Muscle layer of colon (tissue), 2 donors: ENCODE results near the gene MBP.
"Not testable (repeated sequence)": the region's sequence is repeated elsewhere in the genome, so short reads cannot be mapped to it uniquely, and the experiment has no call there.

ENCODE experiments used
- H3K27ac ChIP-seq: one replicate; pipeline ENCODE4 v1.7.0; 2013; ENCODE audit warnings: low read depth, mild to moderate bottlenecking, low read length, moderate library complexity
- H3K27me3 ChIP-seq, 2 donors: one replicate each; pipeline ENCODE4 v1.7.0; 2013; ENCODE audit warnings: low read length in 2 of 2, mild to moderate bottlenecking in 2 of 2; ENCODE audit not compliant: insufficient read depth in 2 of 2, control insufficient read depth in 1 of 2
- H3K36me3 ChIP-seq: one replicate; pipeline ENCODE4 v1.7.0; 2013; ENCODE audit warnings: mild to moderate bottlenecking, low read length; ENCODE audit not compliant: insufficient read depth
- H3K4me1 ChIP-seq: one replicate; pipeline ENCODE4 v1.7.0; 2013; ENCODE audit warnings: mild to moderate bottlenecking, low read length; ENCODE audit not compliant: insufficient read depth
- H3K4me3 ChIP-seq, 2 donors: one replicate each; pipeline ENCODE4 v1.7.0; 2013; ENCODE audit warnings: low read length in 2 of 2, low read depth in 1 of 2, mild to moderate bottlenecking in 1 of 2, moderate library complexity in 1 of 2
- H3K9ac ChIP-seq: one replicate; pipeline ENCODE4 v1.7.0; 2013; ENCODE audit warnings: low read length
- H3K9me3 ChIP-seq: one replicate; pipeline ENCODE4 v1.7.0; 2013; ENCODE audit warnings: mild to moderate bottlenecking, low read length
- donor health status: abdominal sarcoma.
- donor health status: Adenocarcinoma of cecum.

The MBP gene

DNA sequence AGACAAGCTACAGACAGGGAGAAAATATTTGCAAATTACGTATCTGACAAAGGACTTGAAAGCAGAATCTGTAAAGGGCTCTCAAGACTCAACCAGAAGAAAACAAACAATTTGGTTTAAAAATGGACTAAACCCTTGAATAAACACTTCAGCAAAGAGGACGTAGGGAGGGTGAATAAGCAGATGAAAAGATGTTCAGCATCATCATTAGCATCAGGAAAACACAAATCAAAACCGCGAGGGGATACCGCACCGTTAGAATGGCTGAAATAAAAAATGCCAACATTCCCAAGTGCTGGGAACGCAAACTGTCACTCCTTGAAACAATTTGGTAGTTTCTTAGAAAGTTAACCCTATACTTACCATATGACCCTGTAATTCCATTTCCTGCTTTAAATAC, 136.7 kb downstream of the MBP start:
- Histone ChIP-seq H3K4me1 (no peaks in the 10 kb centered on the region), H3K36me3 (no peaks in the 10 kb centered on the region), H3K4me3 (no peak overlapping the region), H3K27ac (no peak overlapping the region), H3K9me3 (no peaks in the 10 kb centered on the region), H3K27me3 (no peaks in the 10 kb centered on the region), H3K9ac (no peak overlapping the region)

DNA sequence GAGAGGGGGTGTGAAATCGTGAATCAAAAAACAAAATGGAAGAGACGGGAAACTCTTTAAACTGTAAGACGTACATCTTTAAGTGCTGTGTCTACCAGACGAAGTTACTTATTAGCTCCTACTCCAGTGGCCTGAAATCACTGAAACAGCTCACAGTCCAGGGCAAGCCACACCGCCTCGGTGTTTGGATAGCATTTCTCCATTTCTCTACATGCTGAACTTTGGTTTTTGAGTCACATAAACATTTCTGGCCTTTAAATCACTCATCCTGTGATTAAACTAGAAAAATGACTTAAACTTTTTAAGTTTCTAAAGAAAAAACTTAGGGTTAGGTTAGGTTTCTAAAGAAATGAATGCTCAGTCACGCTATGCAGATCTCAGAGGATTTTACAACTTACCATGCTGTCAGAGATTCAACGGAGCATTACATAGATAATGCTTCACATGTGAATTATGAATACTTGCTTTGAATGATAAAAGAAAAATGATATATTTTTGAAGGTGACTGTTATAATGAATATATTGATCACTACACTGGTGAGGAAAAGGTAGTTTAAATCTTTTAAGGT, 138.4 kb downstream of the MBP start:
- no peak overlapping the region for H3K9ac ChIP-seq
- no peaks in the 10 kb centered on the region for H3K27me3 ChIP-seq
- H3K4me1 ChIP-seq = no peaks in the 10 kb centered on the region
- no peak overlapping the region for H3K4me3 ChIP-seq
- no peak overlapping the region for H3K27ac ChIP-seq
- H3K36me3 ChIP-seq = no peaks in the 10 kb centered on the region
- no peaks in the 10 kb centered on the region for H3K9me3 ChIP-seq

DNA sequence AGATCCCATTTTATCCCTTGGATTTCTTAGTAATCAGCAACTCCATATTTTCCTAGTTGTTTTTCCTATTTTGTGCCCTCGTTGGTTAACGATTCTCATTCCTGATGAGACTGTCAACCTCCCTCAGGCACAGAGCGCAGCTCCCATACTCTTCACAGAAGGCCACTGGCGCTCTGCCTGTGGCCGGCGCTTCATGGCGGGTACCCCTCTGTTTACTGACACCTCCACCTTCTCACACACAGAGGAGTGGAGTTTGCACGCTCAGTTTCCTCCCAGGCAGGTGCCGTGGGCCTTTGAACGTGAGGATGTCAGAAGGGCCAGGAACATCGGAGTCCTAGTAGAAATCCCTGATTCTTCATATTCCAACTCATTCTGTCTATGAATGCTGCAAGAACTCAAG, 139.0 kb downstream of the MBP start:
- no peak overlapping the region for H3K4me3 ChIP-seq
- H3K27me3 ChIP-seq = no peaks in the 10 kb centered on the region
- H3K9ac ChIP-seq = no peak overlapping the region
- no peaks in the 10 kb centered on the region for H3K36me3 ChIP-seq
- no peaks in the 10 kb centered on the region for H3K4me1 ChIP-seq
- no peak overlapping the region for H3K27ac ChIP-seq
- H3K9me3 ChIP-seq = no peaks in the 10 kb centered on the region

DNA sequence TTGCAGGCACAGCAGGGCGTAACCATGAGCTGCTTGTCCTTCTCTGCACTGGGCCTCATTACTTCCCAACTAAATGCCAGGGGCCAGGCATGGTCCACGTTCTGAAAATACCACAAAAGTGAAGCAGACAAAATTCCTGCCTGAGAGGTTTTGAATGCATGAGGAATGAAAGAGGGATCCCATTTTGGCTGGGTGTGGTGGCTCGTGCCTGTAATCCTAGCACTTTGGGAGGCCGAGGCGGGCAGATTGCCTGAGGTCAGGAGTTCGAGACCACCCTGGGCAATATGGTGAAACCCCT, 139.5 kb downstream of the MBP start:
- no peaks in the 10 kb centered on the region for H3K4me1 ChIP-seq
- H3K27me3 ChIP-seq = no peaks in the 10 kb centered on the region
- no peak overlapping the region for H3K4me3 ChIP-seq

DNA sequence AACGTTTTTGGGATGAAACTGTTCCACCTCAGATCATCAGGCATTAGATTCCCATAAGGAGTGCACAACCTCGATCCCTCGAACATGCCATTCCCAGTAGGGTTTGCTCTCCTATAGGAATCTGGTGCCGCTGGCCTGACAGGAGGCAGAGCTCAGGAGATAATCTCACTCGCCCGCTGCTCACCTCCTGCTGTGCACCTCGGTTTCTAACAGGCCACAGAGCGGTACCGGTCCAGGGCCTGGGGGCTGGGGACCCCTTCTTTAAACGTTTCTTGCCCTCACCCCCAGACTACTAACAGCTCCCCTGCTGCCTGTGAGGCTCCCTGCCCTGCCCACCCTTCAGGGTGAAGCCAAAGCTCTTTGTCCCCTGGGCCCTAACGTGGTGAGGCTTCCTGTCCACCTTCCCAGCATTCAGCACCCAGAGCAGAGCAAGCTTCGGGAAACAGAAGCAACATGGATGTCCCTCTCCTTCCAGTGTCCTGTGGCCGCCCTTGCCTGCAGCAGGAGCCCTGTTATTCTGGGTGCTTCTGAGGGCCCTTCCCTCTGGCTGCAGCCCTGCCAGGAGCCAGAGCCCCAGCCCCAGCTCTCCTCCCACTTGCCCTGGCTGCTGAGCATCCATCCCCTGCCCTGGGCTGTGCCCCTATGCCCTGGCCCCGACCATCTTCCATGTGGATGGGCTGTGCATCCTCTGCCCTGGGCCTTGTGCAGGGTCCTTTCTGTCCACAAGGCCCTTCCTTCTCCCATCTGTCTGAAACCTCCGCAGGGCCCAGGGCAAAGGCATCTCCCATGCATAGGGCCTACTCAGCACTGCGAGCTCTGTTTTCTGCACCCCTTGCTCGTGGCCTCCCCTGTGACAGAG, 140.1 kb downstream of the MBP start:
- Histone ChIP-seq H3K4me1 (no peaks in the 10 kb centered on the region), H3K27me3 (no peaks in the 10 kb centered on the region), H3K27ac (no peak overlapping the region), H3K4me3 (no peak overlapping the region), H3K9me3 (no peaks in the 10 kb centered on the region), H3K36me3 (no peaks in the 10 kb centered on the region), H3K9ac (no peak overlapping the region)

More for the DNA sequence above, 139.5 kb downstream of the MBP start:
- Histone ChIP-seq H3K9me3 (no peaks in the 10 kb centered on the region), H3K27ac (no peak overlapping the region), H3K9ac (no peak overlapping the region), H3K36me3 (no peaks in the 10 kb centered on the region)

DNA sequence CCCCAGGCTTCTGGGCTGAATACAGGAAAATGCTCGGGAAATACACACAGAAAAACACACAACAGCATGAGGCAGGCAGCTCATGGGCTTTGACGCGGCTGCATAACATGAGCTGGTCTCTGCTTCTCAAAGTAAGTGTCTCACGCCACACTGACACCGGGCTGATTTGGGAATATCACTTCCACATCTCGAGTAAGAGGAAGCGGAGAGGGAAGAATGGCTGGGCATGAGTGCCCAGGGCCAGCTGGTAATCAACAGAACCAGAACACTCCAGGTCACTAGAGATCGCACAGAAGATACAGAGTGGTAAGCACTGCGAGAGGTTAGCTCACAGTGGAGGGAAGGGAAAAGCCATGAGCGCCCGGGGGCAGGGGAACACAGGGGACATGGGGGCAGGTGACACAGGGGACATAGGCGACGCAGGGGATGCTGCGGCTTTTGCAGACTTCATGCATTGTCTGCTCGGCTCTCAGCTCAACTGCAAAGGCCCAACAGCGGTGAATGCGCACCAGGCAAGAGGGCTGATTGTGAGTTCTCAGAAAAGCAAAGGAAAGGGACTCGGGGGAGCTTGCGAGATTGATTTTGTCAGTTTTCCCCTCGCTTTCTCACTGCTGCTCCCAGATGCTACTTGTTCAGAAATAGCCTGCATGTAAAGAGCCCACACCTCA, 141.4 kb downstream of the MBP start:
- H3K27ac ChIP-seq = no peak overlapping the region
- H3K36me3 ChIP-seq = no peaks in the 10 kb centered on the region
- H3K9me3 ChIP-seq = no peaks in the 10 kb centered on the region
- no peaks in the 10 kb centered on the region for H3K4me1 ChIP-seq
- H3K27me3 ChIP-seq = no peaks in the 10 kb centered on the region
- no peak overlapping the region for H3K4me3 ChIP-seq
- H3K9ac ChIP-seq = no peak overlapping the region

DNA sequence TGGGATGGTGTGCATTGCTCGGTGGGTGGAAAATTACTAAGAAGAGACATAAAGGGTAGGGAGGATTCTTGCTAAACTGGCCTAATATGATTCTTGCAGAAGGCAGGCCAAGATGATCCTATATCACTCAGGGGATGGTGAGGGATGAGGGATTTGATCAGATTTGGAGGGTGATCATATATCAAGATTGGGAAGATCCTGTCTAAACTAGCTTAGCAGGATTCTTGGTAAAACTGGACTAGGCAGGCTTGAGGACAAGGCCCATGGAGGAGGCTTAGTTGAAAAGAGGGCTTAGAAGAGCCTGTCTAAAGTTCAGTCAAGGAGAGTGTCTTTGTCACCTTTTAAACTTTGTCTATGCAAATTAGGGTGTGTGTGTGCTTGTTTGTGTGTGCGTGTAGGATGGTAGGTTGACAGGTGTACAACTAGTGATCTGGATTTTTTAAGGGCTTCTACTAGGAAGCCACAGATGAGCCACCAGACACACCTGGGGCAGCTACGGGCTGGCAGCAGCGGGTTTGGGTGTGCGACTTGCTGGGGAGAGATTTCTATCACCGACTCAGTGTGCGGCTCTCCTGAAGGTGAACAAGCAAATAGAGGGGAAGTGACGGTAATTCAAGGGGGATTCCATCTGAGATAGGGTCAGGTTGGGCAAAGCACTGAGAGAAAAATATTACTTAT, 142.1 kb downstream of the MBP start:
- H3K4me1 ChIP-seq, H3K9ac ChIP-seq, H3K27me3 ChIP-seq, H3K4me3 ChIP-seq, H3K36me3 ChIP-seq, H3K9me3 ChIP-seq, H3K27ac ChIP-seq: not testable (repeated sequence)

DNA sequence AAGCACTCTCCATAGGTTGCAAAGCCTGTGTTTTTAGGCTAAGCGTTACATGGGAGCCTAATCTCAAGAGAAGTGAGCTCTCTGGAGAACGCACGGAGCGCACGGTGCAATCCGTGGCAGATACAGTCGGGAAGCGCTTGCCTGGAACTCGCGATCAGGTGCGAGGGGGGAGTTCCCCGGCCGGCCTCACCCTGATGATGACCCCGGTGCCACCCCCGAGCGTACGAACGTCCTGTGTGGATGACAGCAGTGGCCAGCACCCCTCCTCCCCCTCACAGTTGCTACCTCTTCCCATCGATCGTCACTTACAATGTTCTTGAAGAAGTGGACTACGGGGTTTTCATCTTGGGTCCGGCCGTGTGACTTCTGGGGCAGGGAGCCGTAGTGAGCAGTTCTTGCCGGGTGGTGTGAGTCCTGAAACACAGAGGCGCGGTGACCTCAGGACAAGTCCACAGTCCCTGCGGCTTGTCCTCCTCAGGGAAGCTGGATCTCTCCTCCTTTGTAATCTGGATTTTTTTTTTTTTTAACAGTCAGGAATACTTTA, 142.9 kb downstream of the MBP start:
- H3K27me3 ChIP-seq = no peaks in the 10 kb centered on the region

DNA sequence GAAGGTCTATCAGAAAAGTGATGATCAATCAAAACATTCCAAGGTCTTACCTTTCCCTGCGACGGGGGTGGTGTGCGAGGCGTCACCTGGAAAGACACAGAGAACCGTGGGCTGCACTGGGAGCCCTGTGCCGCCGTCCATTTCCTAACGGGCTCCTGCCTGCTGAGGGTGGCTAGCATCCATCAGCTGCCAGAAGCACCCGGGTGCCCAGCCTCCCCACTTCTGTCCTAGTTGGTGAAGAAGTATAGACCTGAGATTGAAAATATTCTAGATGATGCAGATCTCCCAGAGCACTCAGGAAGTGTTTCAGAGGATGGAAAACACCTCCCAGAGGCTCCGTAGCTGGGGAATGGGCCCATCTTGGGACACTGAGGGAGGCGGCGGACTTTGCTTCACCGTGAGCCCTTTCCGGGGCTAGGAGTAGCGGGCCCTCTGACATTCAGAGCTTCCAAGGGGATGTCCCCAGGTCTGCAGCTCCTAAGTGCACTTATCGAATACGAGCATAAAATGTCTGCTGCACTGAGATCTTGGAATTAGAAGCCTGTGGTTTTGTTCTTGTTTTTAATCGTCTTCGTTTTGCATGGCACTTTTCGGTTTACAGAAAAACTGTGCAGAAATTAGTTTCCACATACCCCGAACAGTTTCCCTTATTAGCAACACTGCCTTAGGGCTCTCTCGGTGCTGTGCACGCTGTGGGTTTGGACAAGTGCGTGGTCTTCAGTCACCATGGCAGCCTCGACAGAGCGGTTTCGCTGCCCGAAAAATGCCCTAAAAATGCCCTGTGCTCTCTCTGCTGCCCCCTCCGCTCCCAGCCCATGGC, 143.5 kb downstream of the MBP start:
- H3K9me3 ChIP-seq = no peaks in the 10 kb centered on the region
- H3K4me1 ChIP-seq = no peaks in the 10 kb centered on the region
- H3K36me3 ChIP-seq = no peaks in the 10 kb centered on the region
- no peak overlapping the region for H3K4me3 ChIP-seq
- no peak overlapping the region for H3K9ac ChIP-seq
- no peak overlapping the region for H3K27ac ChIP-seq
- H3K27me3 ChIP-seq = no peaks in the 10 kb centered on the region

More for the DNA sequence above, 142.9 kb downstream of the MBP start:
- Histone ChIP-seq H3K9me3 (no peaks in the 10 kb centered on the region), H3K9ac (no peak overlapping the region), H3K4me3 (no peak overlapping the region), H3K27ac (no peak overlapping the region), H3K4me1 (no peaks in the 10 kb centered on the region), H3K36me3 (no peaks in the 10 kb centered on the region)

DNA sequence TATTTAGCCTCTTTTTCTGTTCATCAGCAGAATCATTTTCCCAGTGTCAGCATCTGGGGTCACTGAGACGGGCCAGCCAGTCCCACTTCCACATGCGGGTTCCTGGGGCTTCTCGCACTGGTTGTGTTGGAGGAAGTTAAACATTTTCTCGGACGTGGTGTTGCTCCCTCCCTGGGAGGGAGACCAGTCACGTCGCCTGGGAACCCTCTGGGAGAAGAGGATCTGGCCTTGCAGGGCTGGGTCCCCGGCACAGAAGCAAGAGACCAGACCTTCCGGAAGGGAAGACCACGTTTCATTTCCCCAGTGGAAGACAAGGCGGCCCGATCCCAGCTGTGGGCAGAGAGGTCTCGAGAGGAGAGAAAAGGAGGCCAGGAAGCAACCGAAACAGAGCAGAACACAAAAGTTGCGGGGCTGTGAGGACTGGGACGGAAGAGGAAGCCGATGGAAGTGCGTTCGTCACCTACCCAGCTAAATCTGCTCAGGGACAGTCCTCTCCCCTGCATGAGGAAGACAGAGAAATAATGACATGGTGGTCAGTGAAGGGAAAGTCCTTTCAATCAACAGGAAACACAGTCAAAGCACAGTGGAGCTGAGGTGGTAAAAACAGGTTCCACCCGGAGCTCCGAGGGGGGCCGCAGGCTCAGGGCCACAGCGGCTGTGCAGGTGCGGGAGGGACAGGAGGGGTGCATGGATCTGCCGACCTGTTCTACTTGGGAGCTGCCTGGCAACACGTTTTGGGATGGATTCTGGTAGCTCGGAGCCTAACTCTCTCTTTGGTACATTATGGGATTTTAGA, 144.4 kb downstream of the MBP start:
- H3K27ac ChIP-seq = no peak overlapping the region

More for the DNA sequence above, 144.4 kb downstream of the MBP start:
- no peak overlapping the region for H3K9ac ChIP-seq
- H3K27me3 ChIP-seq = no peaks in the 10 kb centered on the region
- H3K9me3 ChIP-seq = no peaks in the 10 kb centered on the region
- H3K4me3 ChIP-seq = no peak overlapping the region
- no peaks in the 10 kb centered on the region for H3K36me3 ChIP-seq
- peaks cover 5% of the 10 kb centered on the region for H3K4me1 ChIP-seq
